HG03159 (cell line): ENCODE measurements around the gene SLC9A6.
A peak's percentile ranks its signal among the peaks of the same experiment; 100 is the strongest.

Experiments
- ATAC-seq: cut with Tn5 transposase; IDR thresholded peaks from one replicate; pipeline ENCODE4 v1.9.1; 2021; ENCODE audit warnings: mild to moderate bottlenecking, moderate library complexity; ENCODE audit not compliant: unreplicated experiment

Gene SLC9A6

DNA sequence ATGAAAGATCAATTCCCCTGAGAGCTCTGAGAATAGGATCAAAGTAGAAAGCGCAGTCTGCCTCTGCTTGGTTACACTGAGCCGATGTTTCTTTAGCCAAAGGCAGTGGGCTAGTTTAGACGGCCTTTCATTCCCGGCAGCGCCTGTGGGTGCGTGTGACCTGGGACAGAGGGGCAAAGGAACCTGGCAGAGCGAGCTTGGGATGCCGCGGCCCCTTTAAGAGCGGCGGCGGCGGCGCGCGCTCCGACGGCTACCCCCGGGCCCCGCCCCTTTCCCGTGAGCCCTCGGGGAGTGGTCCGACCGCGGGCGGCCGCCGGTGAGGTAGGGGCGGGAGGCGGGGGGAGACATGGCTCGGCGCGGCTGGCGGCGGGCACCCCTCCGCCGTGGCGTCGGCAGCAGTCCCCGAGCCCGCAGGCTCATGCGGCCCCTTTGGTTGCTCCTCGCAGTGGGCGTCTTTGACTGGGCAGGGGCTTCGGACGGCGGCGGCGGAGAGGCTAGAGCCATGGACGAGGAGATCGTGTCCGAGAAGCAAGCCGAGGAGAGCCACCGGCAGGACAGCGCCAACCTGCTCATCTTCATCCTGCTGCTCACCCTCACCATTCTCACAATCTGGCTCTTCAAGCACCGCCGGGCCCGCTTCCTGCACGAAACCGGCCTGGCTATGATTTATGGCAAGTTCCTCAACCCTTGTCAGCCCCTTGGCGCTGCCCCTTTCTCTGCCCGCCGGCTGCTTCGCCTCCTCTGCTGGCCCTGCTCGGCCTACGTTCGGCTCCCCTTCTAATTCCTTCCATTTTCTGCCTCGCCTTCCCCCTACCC is at the start of gene SLC9A6:
TSS of gene SLC9A6 (plus strand) at position 279 of the 816 bp plus-strand sequence. CDS start at position 503, 224 bp downstream.
- peak; percentile 88 for ATAC-seq

DNA sequence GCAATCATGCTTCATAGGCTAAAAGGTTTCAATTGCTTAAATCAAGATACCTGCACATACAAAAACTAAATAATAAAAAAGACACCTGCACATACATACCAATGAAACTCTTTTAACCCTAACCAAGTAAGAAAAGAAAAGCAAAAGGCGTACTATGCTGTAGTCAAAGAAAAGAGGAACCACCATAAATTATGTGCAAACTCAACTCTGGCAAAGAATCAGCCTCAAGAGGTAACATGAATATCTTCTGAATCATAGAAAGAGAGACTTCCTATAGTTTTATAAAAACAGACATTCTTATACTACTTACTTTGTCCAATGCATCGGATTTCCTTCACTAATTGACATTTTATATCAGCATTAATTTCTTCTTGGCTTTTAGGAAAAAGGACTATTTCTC is 40.7 kb upstream of the SLC9A6 start:
- ATAC-seq: no peak

DNA sequence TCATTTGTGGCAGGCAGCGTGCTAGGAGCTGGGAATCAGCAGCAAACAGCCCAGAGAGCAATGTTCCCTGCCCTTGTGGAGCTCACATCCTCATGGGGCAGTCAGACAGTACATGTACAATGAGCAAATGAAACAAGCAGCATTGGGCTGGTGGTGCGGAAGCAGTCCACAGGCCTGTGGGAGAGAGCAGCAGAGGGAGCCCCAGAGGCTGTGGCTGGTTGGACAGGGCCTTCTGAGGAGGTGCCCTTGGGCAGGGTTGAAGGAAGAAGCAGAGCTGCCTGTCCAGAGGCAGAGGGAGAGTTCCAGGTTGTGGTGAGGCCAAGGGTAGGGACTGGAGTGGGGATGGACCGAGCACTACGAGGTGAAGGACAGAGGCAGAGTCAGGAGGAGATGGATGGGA is 33.9 kb upstream of the SLC9A6 start:
- no peak for ATAC-seq

GRCh38 chrX:135973025-135973547 is 12.1 kb upstream of the SLC9A6 start:
- peak; percentile 8 for ATAC-seq

DNA sequence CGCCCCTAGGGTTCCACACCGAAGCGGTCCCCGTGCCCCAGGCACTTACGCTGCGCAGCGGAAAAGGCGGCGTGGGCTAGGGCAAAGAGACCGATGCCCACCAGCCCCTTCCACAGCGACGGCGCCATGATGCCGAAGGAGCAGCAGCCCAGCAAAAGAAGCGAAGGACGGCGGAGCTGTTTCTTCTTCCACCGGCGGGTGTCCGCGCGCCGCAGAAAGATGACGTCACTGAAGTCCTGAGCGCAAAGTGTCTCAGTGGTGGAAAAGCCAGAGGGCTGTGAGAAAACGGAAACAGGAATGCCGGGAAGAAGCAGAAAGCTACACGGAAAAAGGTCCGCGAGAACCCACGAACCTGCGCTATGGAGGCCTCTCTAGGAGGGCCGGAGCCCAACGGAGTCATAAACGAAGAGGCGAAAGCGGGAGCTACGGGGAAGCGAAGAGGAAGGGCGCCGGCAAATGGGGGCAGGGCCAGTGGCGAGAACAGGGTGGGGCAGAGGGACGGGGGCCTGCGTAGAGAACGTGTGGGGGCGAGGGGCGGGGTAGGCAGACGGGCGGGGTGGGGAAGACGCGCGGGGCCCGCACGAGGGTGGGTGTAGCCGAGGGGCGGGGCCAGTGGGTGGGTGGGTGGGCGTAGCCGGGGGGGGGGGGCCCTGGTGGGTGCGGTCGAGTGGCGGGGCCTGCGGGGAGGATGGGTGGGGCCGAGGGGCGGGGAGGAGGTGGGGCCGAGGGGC is 11.5 kb upstream of the SLC9A6 start, which contains the start of gene MMGT1:
TSS of gene MMGT1 (minus strand) at position 441 of the 731 bp plus-strand sequence. CDS start at position 128, 313 bp downstream.
- peak; percentile 74 for ATAC-seq

- ATAC-seq: no peak
These were observed 10.9 kb upstream of the SLC9A6 start for GRCh38 chrX:135974279-135974856.

- no peak for ATAC-seq
These were observed 9.8 kb upstream of the SLC9A6 start for GRCh38 chrX:135975421-135975820.

- no peak for ATAC-seq
These were observed 7.6 kb upstream of the SLC9A6 start for GRCh38 chrX:135977611-135978010.

DNA sequence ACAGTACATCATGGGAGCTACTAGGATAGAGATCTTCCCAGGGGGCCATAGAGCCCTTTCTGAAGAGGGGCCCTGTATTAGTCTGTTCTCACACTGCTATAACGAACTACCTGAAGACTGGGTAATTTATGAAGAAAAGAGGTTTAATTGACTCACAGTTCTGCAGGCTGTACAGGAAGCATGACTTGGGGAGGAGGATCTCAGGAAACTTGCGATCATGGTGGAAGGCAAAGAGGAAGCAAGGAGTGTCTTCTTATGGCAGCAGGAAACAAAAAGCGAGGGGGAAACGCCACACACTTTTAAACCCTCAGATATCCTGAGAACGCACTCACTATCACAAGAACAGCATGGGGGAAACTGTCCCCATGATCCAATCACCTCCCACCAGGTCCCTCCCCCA is 4.2 kb upstream of the SLC9A6 start:
- ATAC-seq: no peak

DNA sequence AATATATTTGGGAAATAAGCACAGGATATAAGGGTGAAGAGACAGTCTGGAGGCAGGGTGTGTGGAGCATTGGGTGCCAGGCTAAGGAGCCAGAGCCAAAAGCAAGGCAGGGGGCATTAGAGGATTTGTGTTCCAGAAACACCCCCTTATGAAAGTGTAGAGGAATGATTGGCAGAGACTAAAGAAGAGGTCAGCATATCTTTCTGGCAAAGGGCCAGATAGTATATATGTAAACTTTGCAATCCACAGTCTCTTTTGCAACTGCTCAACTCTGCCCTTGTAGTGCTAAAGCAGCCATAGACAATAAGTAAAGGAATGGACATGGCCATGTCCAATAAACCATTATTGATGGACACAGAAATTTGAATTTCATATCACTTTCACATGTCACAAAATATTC is 3.6 kb upstream of the SLC9A6 start:
- no peak for ATAC-seq

DNA sequence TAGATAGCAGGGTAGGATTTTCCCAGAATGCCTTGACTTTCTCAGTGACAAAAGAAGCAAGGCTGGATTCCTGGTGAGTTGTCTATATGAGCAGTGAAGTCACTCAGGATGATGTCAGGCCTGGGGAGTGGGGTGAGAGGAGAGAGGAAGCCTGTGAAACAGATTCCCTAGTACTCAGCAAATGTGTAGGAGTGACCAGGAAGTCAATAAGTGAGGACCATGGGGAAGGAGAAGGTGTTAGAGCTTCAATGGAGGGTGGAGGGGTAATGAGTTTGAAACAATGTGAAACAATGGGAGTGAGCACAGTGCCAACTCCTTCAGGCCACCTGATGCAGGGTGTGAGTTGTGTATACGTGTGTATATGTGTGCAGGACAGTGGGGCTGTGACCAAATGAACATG is 2.4 kb upstream of the SLC9A6 start:
- no peak for ATAC-seq

DNA sequence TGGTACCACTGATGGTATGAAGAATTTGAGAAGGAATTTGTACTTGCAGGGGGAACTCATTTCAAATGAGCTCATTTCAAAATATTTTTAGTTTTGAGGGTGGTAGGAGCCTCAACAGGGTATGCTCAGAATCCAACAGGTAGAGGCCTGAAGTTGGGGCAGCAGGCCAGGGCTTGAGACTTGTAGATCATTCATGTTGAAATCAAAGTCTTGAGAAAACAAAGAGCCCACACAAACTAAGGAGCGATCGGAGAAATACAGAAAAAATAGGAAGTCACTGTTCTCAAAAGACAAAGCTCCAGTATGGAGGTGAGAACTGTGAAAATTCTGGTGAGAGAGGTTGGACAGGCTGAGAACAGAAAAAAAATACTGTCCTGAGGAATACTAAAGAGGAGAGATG is 979 bp upstream of the SLC9A6 start:
- ATAC-seq: no peak

GRCh38 chrX:135984791-135985156 is 461 bp upstream of the SLC9A6 start:
- ATAC-seq: peak; percentile 5

DNA sequence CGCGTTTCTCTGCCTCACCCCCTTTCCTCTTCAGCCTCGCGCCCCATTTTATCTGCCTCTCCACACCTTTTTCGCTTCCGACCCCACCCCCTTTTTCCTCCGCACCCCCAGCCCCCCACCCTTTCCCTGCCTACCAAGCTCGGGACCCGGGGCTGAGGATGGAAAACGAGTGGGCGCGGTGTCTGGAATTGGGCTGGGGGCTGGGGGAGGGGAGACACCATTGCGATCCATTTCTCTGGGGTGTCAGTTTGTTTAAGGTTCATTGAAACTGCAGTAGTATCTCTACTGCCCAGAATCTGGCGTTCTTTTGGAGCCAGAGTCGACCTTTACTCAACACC is 707 bp downstream of the SLC9A6 start:
- no peak for ATAC-seq

GRCh38 chrX:135988245-135988644 is 3.0 kb downstream of the SLC9A6 start:
- ATAC-seq: no peak

GRCh38 chrX:136015016-136015415 is 29.8 kb downstream of the SLC9A6 start:
- ATAC-seq: no peak

- no peak for ATAC-seq
These were observed 31.6 kb downstream of the SLC9A6 start for GRCh38 chrX:136016881-136017280.

DNA sequence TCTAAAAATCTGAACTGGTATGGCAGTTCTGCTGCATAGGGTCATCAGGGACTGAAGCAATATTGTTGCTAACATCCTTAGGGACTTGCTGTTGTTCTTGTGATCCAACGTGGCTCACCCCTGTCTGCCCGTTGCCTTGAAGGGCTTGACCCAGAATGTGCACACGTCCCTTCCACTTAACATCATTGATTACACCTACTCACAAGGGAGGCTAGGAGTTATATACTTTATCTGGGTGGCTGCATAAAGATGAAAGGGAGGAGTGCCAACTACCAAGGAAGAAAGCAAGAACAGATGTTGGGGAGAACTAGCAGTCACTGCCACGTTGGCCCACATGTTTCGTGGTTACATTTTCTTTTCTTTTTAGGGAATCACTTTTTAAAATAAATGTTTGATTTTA is 34.0 kb downstream of the SLC9A6 start:
- ATAC-seq: no peak

DNA sequence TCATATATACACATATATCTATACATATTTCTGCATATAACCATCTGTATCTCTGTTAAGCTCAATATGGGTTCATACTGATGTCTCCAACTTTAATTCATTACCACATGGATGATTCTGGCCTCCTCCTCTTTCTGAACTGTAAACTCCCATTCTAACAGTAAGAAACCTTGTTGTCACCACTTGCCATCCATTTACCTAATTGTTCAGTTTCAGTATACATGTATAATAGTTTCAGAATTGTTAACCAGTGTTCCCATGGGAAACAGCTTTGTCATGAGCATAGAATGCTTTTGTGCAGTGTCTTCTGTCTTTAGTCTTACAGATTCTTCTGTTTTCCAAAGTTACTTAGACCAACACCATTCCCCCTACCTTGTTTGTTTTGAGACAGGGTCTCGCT is 35.9 kb downstream of the SLC9A6 start:
- peak; percentile 78 for ATAC-seq

- ATAC-seq: peak; percentile 63
These were observed 36.7 kb downstream of the SLC9A6 start for GRCh38 chrX:136021903-136022302.

- ATAC-seq: no peak
These were observed 39.9 kb downstream of the SLC9A6 start for GRCh38 chrX:136025091-136025490.
